Body of pancreas (tissue), 4 donors: ENCODE measurements around the gene CDK17. TPM values are rescaled to one million over a fixed set of nuclear protein-coding genes. Genes with fewer than 3 reads are reported as not detected.

Source experiments
- ATAC-seq: fragments of 150-250 bp; one replicate; pipeline ENCODE4 v1.9.1; 2016
- DNase-seq, 4 donors: peaks; one replicate each; pipeline ENCODE4 v3.0.0-alpha.2; 2019
- H3K27ac ChIP-seq, 4 donors: fragments of 200-600 bp; sonication (generic); 1 replicate in 3 of 4; 2 replicates in 1 of 4; pipeline versions ENCODE4 v1.5.1 to v1.6.1; 2016 to 2019; ENCODE audit warnings: mild to moderate bottlenecking in 1 of 4, mixed read lengths in 1 of 4, moderate library complexity in 1 of 4
- H3K27me3 ChIP-seq, 2 donors: fragments of 200-600 bp; sonication (generic); one replicate each; pipeline ENCODE4 v1.6.0; 2016; ENCODE audit warnings: mild to moderate bottlenecking in 1 of 2
- H3K36me3 ChIP-seq, 2 donors: fragments of 200-600 bp; sonication (generic); replicated peaks in 1 of 2; 2 replicates each; pipeline ENCODE4 v1.5.1; 2016; ENCODE audit warnings: low read depth in 2 of 2; ENCODE audit not compliant: insufficient read depth in 1 of 2
- H3K4me1 ChIP-seq: fragments of 200-600 bp; sonication (generic); one replicate; pipeline ENCODE4 v1.6.0; 2016
- H3K4me3 ChIP-seq, 2 donors: fragments of 200-600 bp; sonication (generic); 1 replicate in 1 of 2; 2 replicates in 1 of 2; pipeline ENCODE4 v1.5.1; 2016 to 2019
- H3K9me3 ChIP-seq, 3 donors: fragments of 200-600 bp; sonication (generic); 1 replicate in 2 of 3; 2 replicates in 1 of 3; pipeline ENCODE4 v1.5.1; 2016
- POLR2A ChIP-seq, 3 donors: fragments of 450-650 bp; IDR thresholded peaks; one replicate each; pipeline ENCODE4 v1.6.1; 2016; ENCODE audit warnings: antibody characterized with exemption in 3 of 3, mild to moderate bottlenecking in 2 of 3
- WGBS, 2 donors: methylation state at CpG; one replicate each; pipeline ENCODE4 v1.1.5; 2017; 5-methylcytosine and 5-hydroxymethylcytosine counted together
- intact Hi-C: fragments of 100-400 bp; cut with DNase I; formaldehyde crosslinking; loops from one replicate; pipeline ENCODE4 v1.15.1; 2023
- total RNA-seq, 2 donors: library from RNA; depleted of rRNA; stranded (reverse); fragments of >200 nt; gene quantifications; one replicate each; pipeline ENCODE4 v1.1.0, GENCODE V29; 2016
- TF ChIP-seq, protein P1 (sequence below), 7 experiments: fragments of 450-650 bp in 4 of 7; fragments of 200-600 bp in 3 of 7; sonication (generic) in 3 of 7; IDR thresholded peaks; one replicate each; pipeline ENCODE4 v1.5.1; 2016 to 2019; ENCODE audit warnings: antibody characterized with exemption in 7 of 7

Gene CDK17
- total RNA-seq, 2 donors from 2014 or later: 17.5 to 29.8 TPM

DNA sequence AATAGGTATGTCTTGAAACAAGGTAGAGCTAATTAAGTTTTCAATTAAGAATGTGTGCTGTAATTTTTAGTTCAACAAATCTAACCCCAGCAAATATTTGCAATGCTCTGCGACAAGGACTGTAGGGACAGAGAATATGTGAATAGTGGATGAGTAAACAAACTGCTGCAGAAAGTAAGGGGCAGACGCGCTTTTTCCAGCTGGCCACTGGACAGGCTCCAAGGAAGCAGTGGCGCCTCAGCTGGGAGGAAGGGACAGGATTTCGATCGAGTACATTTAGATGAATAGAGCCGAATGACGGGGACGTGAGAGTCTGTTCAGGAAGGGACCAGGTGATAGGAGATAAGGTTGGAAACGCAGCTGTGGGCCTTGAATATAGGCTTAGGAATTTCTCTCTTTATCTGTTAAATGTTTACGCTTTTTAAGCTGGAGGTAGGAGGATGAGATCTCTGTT, 136.8 kb downstream of the CDK17 start:
- no peaks in the 10 kb centered on the region for H3K27me3 ChIP-seq
- H3K36me3 ChIP-seq: peaks cover 0 to 2% of the 10 kb centered on the region in 2 donors
- no peak overlapping the region for H3K4me3 ChIP-seq
- TF ChIP-seq, protein P1, sequence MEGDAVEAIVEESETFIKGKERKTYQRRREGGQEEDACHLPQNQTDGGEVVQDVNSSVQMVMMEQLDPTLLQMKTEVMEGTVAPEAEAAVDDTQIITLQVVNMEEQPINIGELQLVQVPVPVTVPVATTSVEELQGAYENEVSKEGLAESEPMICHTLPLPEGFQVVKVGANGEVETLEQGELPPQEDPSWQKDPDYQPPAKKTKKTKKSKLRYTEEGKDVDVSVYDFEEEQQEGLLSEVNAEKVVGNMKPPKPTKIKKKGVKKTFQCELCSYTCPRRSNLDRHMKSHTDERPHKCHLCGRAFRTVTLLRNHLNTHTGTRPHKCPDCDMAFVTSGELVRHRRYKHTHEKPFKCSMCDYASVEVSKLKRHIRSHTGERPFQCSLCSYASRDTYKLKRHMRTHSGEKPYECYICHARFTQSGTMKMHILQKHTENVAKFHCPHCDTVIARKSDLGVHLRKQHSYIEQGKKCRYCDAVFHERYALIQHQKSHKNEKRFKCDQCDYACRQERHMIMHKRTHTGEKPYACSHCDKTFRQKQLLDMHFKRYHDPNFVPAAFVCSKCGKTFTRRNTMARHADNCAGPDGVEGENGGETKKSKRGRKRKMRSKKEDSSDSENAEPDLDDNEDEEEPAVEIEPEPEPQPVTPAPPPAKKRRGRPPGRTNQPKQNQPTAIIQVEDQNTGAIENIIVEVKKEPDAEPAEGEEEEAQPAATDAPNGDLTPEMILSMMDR (IDR thresholded peaks at IDR 0.05): no peak
- no peak for TF ChIP-seq POLR2A (IDR thresholded peaks at IDR 0.05)
- H3K27ac ChIP-seq: peak overlapping the region in 3 of 4 donors; percentile 6 to 71 (median 69)
- peak; percentile 66 to 79 (median 76) for DNase-seq
- 27 to 32% methylated on average over 11 of the region's 11 CpGs for WGBS, 2 donors
- intact Hi-C loops: no loop called here
- peaks cover 57% of the 10 kb centered on the region for H3K4me1 ChIP-seq
- ATAC-seq: peak; percentile 80
- H3K9me3 ChIP-seq: no peaks in the 10 kb centered on the region

GRCh38 chr12:96261557-96261956, 138.7 kb downstream of the CDK17 start:
- DNase-seq (no peak), ATAC-seq (no peak)
- Histone ChIP-seq H3K27ac (no peak overlapping the region), H3K36me3 (peaks cover 0 to 2% of the 10 kb centered on the region in 2 donors), H3K27me3 (no peaks in the 10 kb centered on the region), H3K4me3 (no peak overlapping the region), H3K9me3 (no peaks in the 10 kb centered on the region), H3K4me1 (peaks cover 76% of the 10 kb centered on the region)
- TF ChIP-seq, protein P1 (IDR thresholded peaks at IDR 0.05): no peak
- no peak for TF ChIP-seq POLR2A (IDR thresholded peaks at IDR 0.05)
- 95% methylated on average over 5 of the region's 5 CpGs for WGBS, 2 donors
- intact Hi-C loops: no loop called here

DNA sequence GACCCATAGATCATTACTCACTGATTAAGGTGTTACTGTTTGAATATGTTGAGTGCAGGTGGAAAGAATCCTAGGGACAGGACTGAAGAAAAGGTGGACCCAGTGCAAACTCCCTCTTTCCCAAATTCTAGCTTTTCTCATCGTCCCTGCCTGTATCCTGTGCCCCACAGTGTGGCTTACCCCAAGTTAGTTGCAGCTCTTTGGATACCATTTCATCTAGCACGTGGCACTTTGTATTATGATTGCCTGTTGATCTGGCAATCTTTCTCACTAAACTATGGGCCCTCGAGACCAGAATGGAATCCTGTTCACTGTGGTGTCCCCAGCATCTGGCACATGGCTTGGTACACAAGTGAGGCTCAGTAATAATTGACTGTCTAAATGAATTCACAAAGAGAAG, 139.6 kb downstream of the CDK17 start:
- Histone ChIP-seq H3K27ac (no peak overlapping the region), H3K9me3 (no peaks in the 10 kb centered on the region), H3K27me3 (no peaks in the 10 kb centered on the region), H3K36me3 (peaks cover 0 to 2% of the 10 kb centered on the region in 2 donors), H3K4me1 (peaks cover 82% of the 10 kb centered on the region), H3K4me3 (no peak overlapping the region)
- intact Hi-C loops: no loop called here
- TF ChIP-seq, protein P1 (IDR thresholded peaks at IDR 0.05): no peak
- no peak for TF ChIP-seq POLR2A (IDR thresholded peaks at IDR 0.05)
- 67 to 82% methylated on average over 3 of the region's 3 CpGs for WGBS, 2 donors
- DNase-seq (no peak), ATAC-seq (no peak)

- H3K9me3 ChIP-seq: no peaks in the 10 kb centered on the region
- H3K27me3 ChIP-seq: no peaks in the 10 kb centered on the region
- peaks cover 0 to 2% of the 10 kb centered on the region in 2 donors for H3K36me3 ChIP-seq
- peaks cover 82% of the 10 kb centered on the region for H3K4me1 ChIP-seq
- H3K27ac ChIP-seq: no peak overlapping the region
- 85 to 92% methylated on average over 2 of the region's 2 CpGs for WGBS, 2 donors
- intact Hi-C loops: no loop called here
- H3K4me3 ChIP-seq: no peak overlapping the region
- TF ChIP-seq POLR2A (IDR thresholded peaks at IDR 0.05): no peak
- TF ChIP-seq, protein P1 (IDR thresholded peaks at IDR 0.05): no peak
- ATAC-seq (no peak), DNase-seq (no peak)
Observed at GRCh38 chr12:96260231-96260630, 140.0 kb downstream of the CDK17 start.
